Trophoblast cell (in vitro differentiated cells and primary cell): ENCODE results near the gene TTLL5.
"Not testable (repeated sequence)": the region's sequence is repeated elsewhere in the genome, so short reads cannot be mapped to it uniquely, and the experiment has no call there.

Source experiments
- DNase-seq, 2 donors: peaks; one replicate each; pipeline ENCODE4 v3.0.0-alpha.2; 2016
- H2AFZ ChIP-seq: 2 replicates; pipeline ENCODE4 v1.6.1; 2013; ENCODE audit warnings: low read length, moderate library complexity, mild to moderate bottlenecking; ENCODE audit not compliant: insufficient read depth, poor library complexity
- H2AK5ac ChIP-seq: 2 replicates; pipeline ENCODE4 v1.6.1; 2013; ENCODE audit warnings: mild to moderate bottlenecking, low read length
- H2BK120ac ChIP-seq: 2 replicates; pipeline ENCODE4 v1.6.1; 2013; ENCODE audit warnings: low read length, mild to moderate bottlenecking, moderate library complexity; ENCODE audit not compliant: insufficient read depth, poor library complexity
- H2BK12ac ChIP-seq: 2 replicates; pipeline ENCODE4 v1.6.1; 2013; ENCODE audit warnings: mild to moderate bottlenecking, low read length, moderate library complexity
- H2BK5ac ChIP-seq: 2 replicates; pipeline ENCODE4 v1.6.1; 2013; ENCODE audit warnings: low read length, low read depth, moderate library complexity, mild to moderate bottlenecking; ENCODE audit not compliant: poor library complexity
- H3K14ac ChIP-seq: 2 replicates; pipeline ENCODE4 v1.6.1; 2013; ENCODE audit warnings: mild to moderate bottlenecking, low read length
- H3K18ac ChIP-seq: 2 replicates; pipeline ENCODE4 v1.6.1; 2013; ENCODE audit warnings: mild to moderate bottlenecking, low read length
- H3K23ac ChIP-seq: 2 replicates; pipeline ENCODE4 v1.6.1; 2013; ENCODE audit warnings: low read length
- H3K27ac ChIP-seq: 2 replicates; pipeline ENCODE4 v1.5.1; 2013; ENCODE audit warnings: low read depth, mild to moderate bottlenecking, inconsistent platforms, low read length, moderate library complexity
- H3K27me3 ChIP-seq: 2 replicates; pipeline ENCODE4 v1.6.1; 2013; ENCODE audit warnings: inconsistent platforms, mild to moderate bottlenecking, low read length, moderate library complexity; ENCODE audit not compliant: insufficient read depth
- H3K36me3 ChIP-seq, 2 experiments: 1 replicate in 1 of 2; 2 replicates in 1 of 2; pipeline ENCODE4 v1.6.1; 2013; ENCODE audit warnings: low read length in 2 of 2, mild to moderate bottlenecking in 2 of 2, moderate library complexity in 1 of 2; ENCODE audit not compliant: insufficient read depth in 2 of 2, control insufficient read depth in 1 of 2
- H3K4ac ChIP-seq: 2 replicates; pipeline ENCODE4 v1.6.1; 2013; ENCODE audit warnings: low read depth, mild to moderate bottlenecking, low read length, moderate library complexity
- H3K4me1 ChIP-seq, 2 experiments: 1 replicate in 1 of 2; 2 replicates in 1 of 2; pipeline ENCODE4 v1.6.1; 2013; ENCODE audit warnings: low read length in 2 of 2, mild to moderate bottlenecking in 2 of 2, moderate library complexity in 1 of 2; ENCODE audit not compliant: insufficient read depth in 2 of 2, control insufficient read depth in 1 of 2
- H3K4me2 ChIP-seq: 2 replicates; pipeline ENCODE4 v1.6.1; 2013; ENCODE audit warnings: inconsistent platforms, mild to moderate bottlenecking, low read length, moderate library complexity
- H3K4me3 ChIP-seq: 2 replicates; pipeline ENCODE4 v1.5.1; 2013; ENCODE audit warnings: mild to moderate bottlenecking, low read depth, low read length, inconsistent platforms
- H3K79me1 ChIP-seq: one replicate; pipeline ENCODE4 v1.6.1; 2013; ENCODE audit warnings: low read length
- H3K79me2 ChIP-seq: 2 replicates; pipeline ENCODE4 v1.6.1; 2013; ENCODE audit warnings: low read length, mild to moderate bottlenecking; ENCODE audit not compliant: control insufficient read depth, insufficient read depth, poor library complexity
- H3K9ac ChIP-seq: 2 replicates; pipeline ENCODE4 v1.6.1; 2013; ENCODE audit warnings: mild to moderate bottlenecking, low read length
- H3K9me3 ChIP-seq: 2 replicates; pipeline ENCODE4 v1.6.1; 2013; ENCODE audit warnings: low read depth, mild to moderate bottlenecking, control low read depth, inconsistent platforms, low read length; ENCODE audit not compliant: insufficient read depth
- H4K12ac ChIP-seq: 2 replicates; pipeline ENCODE4 v1.6.1; 2013; ENCODE audit warnings: low read depth, mild to moderate bottlenecking, low read length, moderate library complexity
- H4K8ac ChIP-seq: 2 replicates; pipeline ENCODE4 v1.6.1; 2013; ENCODE audit warnings: low read depth, mild to moderate bottlenecking, low read length, moderate library complexity
- H4K91ac ChIP-seq: one replicate; pipeline ENCODE4 v1.6.1; 2013; ENCODE audit warnings: low read depth, mild to moderate bottlenecking, low read length, moderate library complexity
- WGBS: extraction: QIAGEN DNeasy Blood & Tissue Kit; methylation state at CpG from one replicate; pipeline ENCODE4 v1.1.7; 2013; ENCODE audit warnings: missing lambda C conversion rate; ENCODE audit not compliant: insufficient read length, insufficient coverage; ENCODE audit errors: extremely low coverage; 5-methylcytosine and 5-hydroxymethylcytosine counted together

The TTLL5 gene

DNA sequence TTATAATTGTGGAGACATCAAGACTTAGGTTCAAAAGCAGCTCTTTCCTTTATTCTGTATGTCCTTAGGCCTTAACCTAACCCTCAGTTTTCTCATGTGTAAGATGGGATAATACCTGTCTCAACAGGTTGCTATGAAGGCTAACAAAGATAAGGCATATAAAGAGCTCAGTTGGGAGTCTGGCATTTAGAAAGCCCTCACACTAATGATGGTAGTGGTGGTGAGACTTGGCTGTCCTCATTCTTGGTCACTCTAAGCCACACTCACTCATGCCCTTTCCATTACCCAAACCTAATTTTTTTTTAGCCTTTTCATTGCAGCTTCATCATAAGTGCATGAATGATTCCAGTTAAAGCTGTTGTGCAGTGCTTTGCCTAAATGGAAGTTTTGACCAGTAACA is 183.4 kb downstream of the TTLL5 start:
- no peak overlapping the region for H3K18ac ChIP-seq
- no peak overlapping the region for H2AK5ac ChIP-seq
- no peaks in the 10 kb centered on the region for H3K79me2 ChIP-seq
- peak; percentile 52 to 84 for DNase-seq
- no peaks in the 10 kb centered on the region for H3K79me1 ChIP-seq
- H2BK5ac ChIP-seq: no peak overlapping the region
- H4K8ac ChIP-seq: no peak overlapping the region
- H3K4me3 ChIP-seq: no peak overlapping the region
- H3K9ac ChIP-seq: no peak overlapping the region
- no peak overlapping the region for H4K91ac ChIP-seq
- H2BK12ac ChIP-seq: no peak overlapping the region
- H3K23ac ChIP-seq: no peak overlapping the region
- no peak overlapping the region for H4K12ac ChIP-seq
- no peak overlapping the region for H3K27ac ChIP-seq
- H2BK120ac ChIP-seq: no peak overlapping the region
- H3K4me2 ChIP-seq: no peak overlapping the region
- no peaks in the 10 kb centered on the region for H3K27me3 ChIP-seq
- no peak overlapping the region for H2AFZ ChIP-seq
- H3K14ac ChIP-seq: no peak overlapping the region
- no peak overlapping the region for H3K4ac ChIP-seq
- H3K9me3 ChIP-seq: no peaks in the 10 kb centered on the region
- H3K36me3 ChIP-seq: peaks cover 0 to 2% of the 10 kb centered on the region in 2 experiments
- H3K4me1 ChIP-seq: peaks cover 2 to 4% of the 10 kb centered on the region in 2 experiments

DNA sequence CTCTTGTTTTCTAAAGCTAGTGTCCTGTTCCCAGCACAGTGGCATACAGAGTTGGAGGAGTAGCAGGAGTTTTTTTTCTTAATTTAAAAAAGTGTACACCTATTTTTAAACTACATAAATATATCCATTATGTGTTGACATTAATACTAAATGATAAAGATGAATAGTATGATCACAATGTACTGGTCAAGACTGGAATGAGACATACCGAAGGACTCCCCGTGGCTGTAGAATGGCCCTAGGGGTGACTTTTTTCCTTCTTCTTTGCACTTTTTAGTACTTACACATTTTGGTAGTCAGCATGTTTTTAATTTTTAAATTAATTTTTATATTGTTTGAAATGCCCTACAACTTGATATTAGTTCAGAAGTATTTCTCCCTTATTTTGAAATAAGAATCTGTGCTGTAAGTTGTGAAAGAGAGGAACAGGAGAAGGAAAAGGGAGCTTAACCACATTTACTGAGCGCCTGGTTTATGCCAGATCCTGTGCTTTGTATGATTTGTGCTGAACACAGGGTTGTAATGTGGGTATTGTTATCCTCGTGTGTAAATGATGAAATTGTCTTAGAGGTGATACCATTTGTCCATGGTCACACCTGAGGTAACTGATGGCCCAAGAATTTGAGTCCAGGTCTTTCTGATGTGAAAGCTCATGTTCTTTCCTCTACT is 184.2 kb downstream of the TTLL5 start:
- peak in 1 of 2 donors; percentile 44 for DNase-seq
- H3K14ac ChIP-seq: no peak overlapping the region
- no peaks in the 10 kb centered on the region for H3K27me3 ChIP-seq
- no peak overlapping the region for H4K8ac ChIP-seq
- H3K9me3 ChIP-seq: no peaks in the 10 kb centered on the region
- no CpG with 5 or more reads among the region's 4 CpGs for WGBS
- no peak overlapping the region for H3K4ac ChIP-seq
- no peak overlapping the region for H3K4me2 ChIP-seq
- H3K18ac ChIP-seq: no peak overlapping the region
- H2AK5ac ChIP-seq: no peak overlapping the region
- H2AFZ ChIP-seq: no peak overlapping the region
- peaks cover 0 to 2% of the 10 kb centered on the region in 2 experiments for H3K36me3 ChIP-seq
- H3K79me1 ChIP-seq: no peaks in the 10 kb centered on the region
- no peak overlapping the region for H3K9ac ChIP-seq
- H4K91ac ChIP-seq: no peak overlapping the region
- H2BK5ac ChIP-seq: no peak overlapping the region
- H2BK120ac ChIP-seq: no peak overlapping the region
- no peaks in the 10 kb centered on the region for H3K79me2 ChIP-seq
- peaks cover 2 to 4% of the 10 kb centered on the region in 2 experiments for H3K4me1 ChIP-seq
- no peak overlapping the region for H3K23ac ChIP-seq
- H3K27ac ChIP-seq: no peak overlapping the region
- no peak overlapping the region for H4K12ac ChIP-seq
- H2BK12ac ChIP-seq: no peak overlapping the region
- H3K4me3 ChIP-seq: no peak overlapping the region

DNA sequence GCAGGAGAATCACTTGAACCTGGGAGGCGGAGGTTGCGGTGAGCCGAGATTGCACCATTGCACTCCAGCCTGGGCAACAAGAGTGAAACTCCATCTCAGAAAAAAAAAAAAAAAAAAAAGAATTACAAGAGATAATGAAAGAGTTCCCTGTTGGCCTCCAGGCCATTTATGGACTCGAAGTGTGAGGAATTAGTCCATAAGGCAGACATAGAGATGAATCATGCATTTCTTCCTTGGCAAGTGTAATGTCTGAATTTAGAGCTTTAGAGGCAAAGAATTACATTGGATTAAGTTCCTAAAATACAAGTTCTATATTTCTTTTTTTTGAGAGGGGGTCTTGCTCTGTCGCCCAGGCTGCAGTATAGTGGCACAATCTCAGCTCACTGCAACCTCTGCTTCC is 185.6 kb downstream of the TTLL5 start:
- H3K27me3 ChIP-seq: not testable (repeated sequence)

DNA sequence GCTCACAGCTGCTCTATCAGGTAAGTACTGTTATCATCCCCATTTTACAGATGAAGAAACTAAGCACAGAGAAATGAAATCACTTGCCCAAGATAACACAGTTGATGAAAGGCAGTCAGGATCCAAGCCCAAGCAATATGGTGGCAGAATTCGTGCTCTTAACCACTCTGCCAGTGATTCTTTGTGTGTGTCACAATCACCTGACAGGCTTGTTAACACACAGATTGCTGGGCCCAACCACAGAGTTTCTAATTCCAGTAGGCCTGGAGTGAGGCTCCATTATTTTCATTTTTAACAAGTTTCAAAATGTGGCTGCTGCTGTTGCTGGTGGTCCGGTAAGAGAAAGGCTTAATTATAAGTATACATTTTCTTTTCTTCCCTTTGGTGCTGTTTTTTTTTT is 186.5 kb downstream of the TTLL5 start:
- Histone ChIP-seq H3K27me3 (no peaks in the 10 kb centered on the region), H2AK5ac (no peak overlapping the region), H3K36me3 (peaks cover 0 to 2% of the 10 kb centered on the region in 2 experiments), H3K27ac (no peak overlapping the region), H3K4ac (no peak overlapping the region), H3K4me2 (no peak overlapping the region), H4K8ac (no peak overlapping the region), H3K4me3 (no peak overlapping the region), H2AFZ (no peak overlapping the region), H4K91ac (no peak overlapping the region), H3K4me1 (peaks cover 2 to 4% of the 10 kb centered on the region in 2 experiments), H3K9ac (no peak overlapping the region), H3K9me3 (no peaks in the 10 kb centered on the region), H2BK120ac (no peak overlapping the region), H3K18ac (no peak overlapping the region), H2BK12ac (no peak overlapping the region), H2BK5ac (no peak overlapping the region), H3K79me2 (no peaks in the 10 kb centered on the region), H3K14ac (no peak overlapping the region), H3K23ac (no peak overlapping the region), H3K79me1 (no peaks in the 10 kb centered on the region), H4K12ac (no peak overlapping the region)
- no CpG with 5 or more reads among the region's 2 CpGs for WGBS
- DNase-seq: no peak

More for the DNA sequence above, 185.6 kb downstream of the TTLL5 start:
- not testable (repeated sequence) for H3K79me2 ChIP-seq, H2AFZ ChIP-seq, H3K4me2 ChIP-seq, H3K79me1 ChIP-seq, H3K4ac ChIP-seq, H3K14ac ChIP-seq, H3K4me1 ChIP-seq, H2BK12ac ChIP-seq, H3K9ac ChIP-seq, H4K91ac ChIP-seq, H2BK120ac ChIP-seq, H3K4me3 ChIP-seq, H3K18ac ChIP-seq, H3K27ac ChIP-seq, H4K12ac ChIP-seq, H4K8ac ChIP-seq, H3K23ac ChIP-seq, H3K9me3 ChIP-seq, H3K36me3 ChIP-seq, H2AK5ac ChIP-seq, H2BK5ac ChIP-seq
- peak; percentile 63 to 78 for DNase-seq
- WGBS: no CpG with 5 or more reads among the region's 5 CpGs
